ENCODE measurements around the gene ADAM33. TPM values are rescaled to one million over a fixed set of nuclear protein-coding genes. Genes with fewer than 3 reads are reported as not detected.

ADAM33 gene
- total RNA-seq, 1 experiment from 2014 or later: not detected

GRCh38 chr20:3691897-3692296 lies 10.1 kb upstream of the ADAM33 start:
- CTCF ChIA-PET: interaction anchor here (0.5 kb wide), 1 partner anchor 104 kb away, joined by 7 read pairs; the partner anchor contains the start of gene CDC25B
- POLR2A ChIA-PET (ENCODE audit: low non-redundant PET): no interaction called here
- H3K27me3 ChIP-seq (replicated peaks; ENCODE audit: insufficient read depth, low read depth, low read length, poor library complexity): no peaks in the 10 kb centered on the region
- H3K9me3 ChIP-seq (ENCODE audit: low read depth, low read length, poor library complexity, severe bottlenecking): no peaks in the 10 kb centered on the region
- H3K4me3 ChIP-seq (ENCODE audit: low read depth, low read length, poor library complexity, severe bottlenecking): no peak overlapping the region
- no peaks in the 10 kb centered on the region for H3K4me1 ChIP-seq (ENCODE audit: insufficient read depth, low read length, poor library complexity, severe bottlenecking)
- TF ChIP-seq EZH2 (IDR thresholded peaks at IDR 0.05; ENCODE audit: borderline replicate concordance, low read depth, low read length, poor library complexity, severe bottlenecking) (no peak), CTCF (conservative IDR thresholded peaks at IDR 0.05; ENCODE audit: low read depth, low read length) (no peak)
- BruUV-seq (replicated peaks): no TSS peak
- DNase-seq (ENCODE audit: low spot score): no peak
- no peaks in the 10 kb centered on the region for H3K36me3 ChIP-seq (ENCODE audit: insufficient read depth, low read length, poor library complexity, severe bottlenecking)
- no peak overlapping the region for H3K27ac ChIP-seq (ENCODE audit: low read depth, low read length, poor library complexity, severe bottlenecking)
- intact Hi-C loops (cut with micrococcal nuclease; ENCODE audit: unreplicated experiment): no loop called here

GRCh38 chr20:3691306-3691705 lies 9.5 kb upstream of the ADAM33 start:
- intact Hi-C loops (cut with micrococcal nuclease; ENCODE audit: unreplicated experiment): no loop called here
- ChIA-PET POLR2A (ENCODE audit: low non-redundant PET) (no interaction called here), CTCF (interaction anchor here (0.5 to 0.6 kb wide), 2 partner anchors 105 to 144 kb away, joined by 3 to 7 read pairs; partner anchors contain the start of gene CDC25B)
- no peak for TF ChIP-seq CTCF (conservative IDR thresholded peaks at IDR 0.05; ENCODE audit: low read depth, low read length)
- no peak for TF ChIP-seq EZH2 (IDR thresholded peaks at IDR 0.05; ENCODE audit: borderline replicate concordance, low read depth, low read length, poor library complexity, severe bottlenecking)
- no TSS peak for BruUV-seq (replicated peaks)
- Histone ChIP-seq H3K36me3 (ENCODE audit: insufficient read depth, low read length, poor library complexity, severe bottlenecking) (no peaks in the 10 kb centered on the region), H3K27me3 (replicated peaks; ENCODE audit: insufficient read depth, low read depth, low read length, poor library complexity) (no peaks in the 10 kb centered on the region), H3K4me3 (ENCODE audit: low read depth, low read length, poor library complexity, severe bottlenecking) (no peak overlapping the region), H3K4me1 (ENCODE audit: insufficient read depth, low read length, poor library complexity, severe bottlenecking) (peaks cover 4% of the 10 kb centered on the region), H3K27ac (ENCODE audit: low read depth, low read length, poor library complexity, severe bottlenecking) (no peak overlapping the region), H3K9me3 (ENCODE audit: low read depth, low read length, poor library complexity, severe bottlenecking) (no peaks in the 10 kb centered on the region)
- no peak for DNase-seq (ENCODE audit: low spot score)

- Histone ChIP-seq H3K36me3 (ENCODE audit: insufficient read depth, low read length, poor library complexity, severe bottlenecking) (no peaks in the 10 kb centered on the region), H3K4me1 (ENCODE audit: insufficient read depth, low read length, poor library complexity, severe bottlenecking) (peaks cover 4% of the 10 kb centered on the region), H3K4me3 (ENCODE audit: low read depth, low read length, poor library complexity, severe bottlenecking) (no peak overlapping the region), H3K27ac (ENCODE audit: low read depth, low read length, poor library complexity, severe bottlenecking) (no peak overlapping the region), H3K9me3 (ENCODE audit: low read depth, low read length, poor library complexity, severe bottlenecking) (no peaks in the 10 kb centered on the region), H3K27me3 (replicated peaks; ENCODE audit: insufficient read depth, low read depth, low read length, poor library complexity) (no peaks in the 10 kb centered on the region)
- no peak for TF ChIP-seq EZH2 (IDR thresholded peaks at IDR 0.05; ENCODE audit: borderline replicate concordance, low read depth, low read length, poor library complexity, severe bottlenecking)
- no peak for TF ChIP-seq CTCF (conservative IDR thresholded peaks at IDR 0.05; ENCODE audit: low read depth, low read length)
- POLR2A ChIA-PET (ENCODE audit: low non-redundant PET): no interaction called here
- no TSS peak for BruUV-seq (replicated peaks)
- CTCF ChIA-PET: interaction anchor here (1.0 kb wide), 1 partner anchor 21 kb away, joined by 5 read pairs; no protein-coding TSS in a partner anchor
- intact Hi-C loops (cut with micrococcal nuclease; ENCODE audit: unreplicated experiment): no loop called here
- no peak for DNase-seq (ENCODE audit: low spot score)
Measured at GRCh38 chr20:3690413-3690812, 8.6 kb upstream of the ADAM33 start.

All from A673 (cell line).